Gastroesophageal sphincter (tissue), 3 donors: ENCODE results near the gene RAC2.

Experiments
- CTCF ChIP-seq, 4 experiments: fragments of 200-600 bp in 2 of 4; fragments of 450-650 bp in 2 of 4; sonication (generic) in 1 of 4; IDR thresholded peaks; one replicate each; pipeline ENCODE4 v1.5.1; 2017 to 2019; ENCODE audit warnings: antibody characterized with exemption in 4 of 4, mild to moderate bottlenecking in 2 of 4, moderate library complexity in 2 of 4
- EP300 ChIP-seq: sonication (generic); formaldehyde crosslinking; IDR thresholded peaks from one replicate; pipeline ENCODE4 v1.6.1; 2017; ENCODE audit warnings: antibody characterized with exemption, mild to moderate bottlenecking
- POLR2A ChIP-seq, 2 donors: fragments of 450-650 bp; IDR thresholded peaks; one replicate each; pipeline ENCODE4 v1.6.1; 2017; ENCODE audit warnings: antibody characterized with exemption in 2 of 2, mild to moderate bottlenecking in 2 of 2, moderate library complexity in 1 of 2

GRCh38 chr22:37210041-37210803, 33.8 kb downstream of the RAC2 start:
- TF ChIP-seq EP300 = no peak
- TF ChIP-seq CTCF (IDR thresholded peaks at IDR 0.05) = no peak
- TF ChIP-seq POLR2A (IDR thresholded peaks at IDR 0.05) = no peak
